K562 (cell line): ENCODE results near the gene ZC3H15. TPM values are rescaled to one million over a fixed set of nuclear protein-coding genes. Genes with fewer than 3 reads are reported as not detected.

Source experiments
- ATF7 ChIP-seq: fragments of 450-650 bp; IDR thresholded peaks from 2 replicates; pipeline ENCODE4 v1.7.1; 2014; ENCODE audit warnings: mild to moderate bottlenecking, moderate library complexity
- CBFA2T3 ChIP-seq: fragments of 450-650 bp; IDR thresholded peaks from 2 replicates; pipeline ENCODE4 v1.6.1; 2017
- CBX1 ChIP-seq: sonication (generic); IDR thresholded peaks from 2 replicates; pipeline ENCODE4 v1.6.1; 2016; ENCODE audit warnings: antibody characterized with exemption, low read depth, mild to moderate bottlenecking
- CC2D1A ChIP-seq: fragments of 450-650 bp; IDR thresholded peaks from 2 replicates; pipeline ENCODE4 v1.6.1; 2017; ENCODE audit warnings: mild to moderate bottlenecking
- CEBPB ChIP-seq: fragments of 450-650 bp; IDR thresholded peaks from 2 replicates; pipeline ENCODE4 v1.6.1; 2016; ENCODE audit warnings: missing genetic modification characterization, missing compliant biosample characterization
- MTA2 ChIP-seq: fragments of 450-650 bp; IDR thresholded peaks from 2 replicates; pipeline ENCODE4 v1.6.1; 2016; ENCODE audit warnings: low read depth
- PML ChIP-seq: IDR thresholded peaks from 2 replicates; pipeline ENCODE4 v1.6.1; 2012; ENCODE audit warnings: low read length, inconsistent platforms
- RNF2 ChIP-seq: sonication (generic); IDR thresholded peaks from 2 replicates; pipeline ENCODE4 v1.6.1; 2016
- SMARCC2 ChIP-seq: fragments of 450-650 bp; IDR thresholded peaks from 2 replicates; pipeline ENCODE4 v1.6.1; 2017; ENCODE audit warnings: antibody characterized with exemption, moderate library complexity, mild to moderate bottlenecking, low read depth
- TAL1 ChIP-seq: fragments of 450-650 bp; IDR thresholded peaks from 2 replicates; pipeline ENCODE4 v1.6.1; 2016; ENCODE audit warnings: mild to moderate bottlenecking
- TRIM28 ChIP-seq: fragments of 450-650 bp; IDR thresholded peaks from 2 replicates; pipeline ENCODE4 v1.6.1; 2017
- ZNF445 ChIP-seq: fragments of 250-450 bp; sonication (Bioruptor Pico); IDR thresholded peaks from 2 replicates; pipeline ENCODE4 v1.4.0; 2020; ENCODE audit warnings: low read depth, mild to moderate bottlenecking, moderate library complexity
- ZNF589 ChIP-seq: fragments of 200-800 bp; sonication (Bioruptor generic); IDR thresholded peaks from 2 replicates; pipeline ENCODE4 v1.6.1; 2016; ENCODE audit warnings: low read depth, missing genetic modification characterization, missing compliant biosample characterization
- polyA plus RNA-seq, 8 experiments: library from polyadenylated mRNA; depleted of rRNA in 4 of 8; stranded (reverse) in 5 of 8; unstranded in 3 of 8; fragments of >200 nt; fragmentation: Nextera tagmentation in 2 of 8; fragmentation: Illumina TruSeq in 1 of 8; extraction: Ambion mirVana in 2 of 8; extraction: Trizol in 1 of 8; gene quantifications; 2 replicates each; pipeline versions ENCODE4 v1.2.1 to v1.2.3, GENCODE V29; 2011 to 2014; ENCODE audit warnings: inconsistent platforms in 1 of 8, missing spikeins in 1 of 8
- total RNA-seq, 7 experiments: library from RNA; depleted of rRNA in 6 of 7; stranded (reverse); fragments of >200 nt in 6 of 7; fragmentation: Illumina TruSeq in 2 of 7; extraction: Trizol in 2 of 7; gene quantifications; 2 replicates each; pipeline versions ENCODE4 v1.2.1 to v1.2.3, GENCODE V29; 2011 to 2021; ENCODE audit warnings: low replicate concordance in 1 of 7
- TF ChIP-seq, protein P1 (sequence below), 2 experiments: fragments of 150-350 bp in 1 of 2; IDR thresholded peaks; 2 replicates each; pipeline ENCODE4 v1.6.1; 2012 to 2016; ENCODE audit warnings: low read depth in 2 of 2, low read length in 2 of 2, mild to moderate bottlenecking in 1 of 2, moderate library complexity in 1 of 2
- TF ChIP-seq, protein P2 (sequence below): IDR thresholded peaks from 2 replicates; pipeline ENCODE4 v1.6.1; 2014; ENCODE audit warnings: antibody characterized with exemption
- TF ChIP-seq, protein P3 (sequence below): sonication (generic); formaldehyde crosslinking; IDR thresholded peaks from 2 replicates; pipeline ENCODE4 v1.9.0; 2022; ENCODE audit warnings: mild to moderate bottlenecking, missing genetic modification reagents
- TF ChIP-seq, protein P4 (sequence below): sonication (generic); formaldehyde crosslinking; IDR thresholded peaks from 2 replicates; pipeline ENCODE4 v1.9.0; 2022; ENCODE audit warnings: mild to moderate bottlenecking, missing genetic modification reagents

ZC3H15 gene
- total and polyA plus RNA-seq, 9 of the 15 experiments (the other 6 are each of a cell fraction or from before 2014, with no cell fraction given) = 132 to 286 (median 189) TPM

DNA sequence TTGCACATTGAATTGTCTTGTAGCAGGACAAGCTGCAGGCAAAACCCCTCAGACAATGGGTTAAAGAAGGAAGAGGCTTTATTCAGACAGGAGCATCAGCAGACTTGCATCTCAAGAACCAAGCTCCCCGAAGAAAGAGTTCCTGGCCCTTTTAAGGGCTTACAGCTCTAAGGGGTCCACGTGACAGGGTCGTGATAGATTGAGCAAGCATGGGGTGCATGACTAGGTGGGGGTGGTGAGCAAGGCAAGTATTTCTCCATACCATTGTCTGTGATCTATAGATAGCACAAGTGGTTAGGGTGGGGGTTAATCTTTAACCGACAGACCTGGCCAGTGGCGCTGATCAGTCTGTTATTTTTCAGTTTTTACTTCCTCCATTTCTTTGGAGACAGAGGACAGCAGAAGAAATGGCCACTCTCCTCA, 46.4 kb upstream of the ZC3H15 start (continued):
- 0 out of 2 replicates have a peak, but pooled peaks have one; percentile 38 for TF ChIP-seq ZNF589 (CRISPR knock-in tag)
- TF ChIP-seq TRIM28 = peak; percentile 90
- TF ChIP-seq, protein P1, sequence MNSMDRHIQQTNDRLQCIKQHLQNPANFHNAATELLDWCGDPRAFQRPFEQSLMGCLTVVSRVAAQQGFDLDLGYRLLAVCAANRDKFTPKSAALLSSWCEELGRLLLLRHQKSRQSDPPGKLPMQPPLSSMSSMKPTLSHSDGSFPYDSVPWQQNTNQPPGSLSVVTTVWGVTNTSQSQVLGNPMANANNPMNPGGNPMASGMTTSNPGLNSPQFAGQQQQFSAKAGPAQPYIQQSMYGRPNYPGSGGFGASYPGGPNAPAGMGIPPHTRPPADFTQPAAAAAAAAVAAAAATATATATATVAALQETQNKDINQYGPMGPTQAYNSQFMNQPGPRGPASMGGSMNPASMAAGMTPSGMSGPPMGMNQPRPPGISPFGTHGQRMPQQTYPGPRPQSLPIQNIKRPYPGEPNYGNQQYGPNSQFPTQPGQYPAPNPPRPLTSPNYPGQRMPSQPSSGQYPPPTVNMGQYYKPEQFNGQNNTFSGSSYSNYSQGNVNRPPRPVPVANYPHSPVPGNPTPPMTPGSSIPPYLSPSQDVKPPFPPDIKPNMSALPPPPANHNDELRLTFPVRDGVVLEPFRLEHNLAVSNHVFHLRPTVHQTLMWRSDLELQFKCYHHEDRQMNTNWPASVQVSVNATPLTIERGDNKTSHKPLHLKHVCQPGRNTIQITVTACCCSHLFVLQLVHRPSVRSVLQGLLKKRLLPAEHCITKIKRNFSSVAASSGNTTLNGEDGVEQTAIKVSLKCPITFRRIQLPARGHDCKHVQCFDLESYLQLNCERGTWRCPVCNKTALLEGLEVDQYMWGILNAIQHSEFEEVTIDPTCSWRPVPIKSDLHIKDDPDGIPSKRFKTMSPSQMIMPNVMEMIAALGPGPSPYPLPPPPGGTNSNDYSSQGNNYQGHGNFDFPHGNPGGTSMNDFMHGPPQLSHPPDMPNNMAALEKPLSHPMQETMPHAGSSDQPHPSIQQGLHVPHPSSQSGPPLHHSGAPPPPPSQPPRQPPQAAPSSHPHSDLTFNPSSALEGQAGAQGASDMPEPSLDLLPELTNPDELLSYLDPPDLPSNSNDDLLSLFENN (IDR thresholded peaks at IDR 0.05; ENCODE audit: low read depth in 2 of 2, low read length in 2 of 2) = peak in 1 of 2 experiments; percentile 82; a peak in 1 of 4 replicates
- TF ChIP-seq RNF2 = peak; percentile 66
- TF ChIP-seq ATF7 = peak; percentile 14; the same call in 1 of the 2 replicates
- TF ChIP-seq MTA2 = peak; percentile 72
- TF ChIP-seq SMARCC2 = peak; percentile 53; the same call in 1 of the 2 replicates
- TF ChIP-seq, protein P2, sequence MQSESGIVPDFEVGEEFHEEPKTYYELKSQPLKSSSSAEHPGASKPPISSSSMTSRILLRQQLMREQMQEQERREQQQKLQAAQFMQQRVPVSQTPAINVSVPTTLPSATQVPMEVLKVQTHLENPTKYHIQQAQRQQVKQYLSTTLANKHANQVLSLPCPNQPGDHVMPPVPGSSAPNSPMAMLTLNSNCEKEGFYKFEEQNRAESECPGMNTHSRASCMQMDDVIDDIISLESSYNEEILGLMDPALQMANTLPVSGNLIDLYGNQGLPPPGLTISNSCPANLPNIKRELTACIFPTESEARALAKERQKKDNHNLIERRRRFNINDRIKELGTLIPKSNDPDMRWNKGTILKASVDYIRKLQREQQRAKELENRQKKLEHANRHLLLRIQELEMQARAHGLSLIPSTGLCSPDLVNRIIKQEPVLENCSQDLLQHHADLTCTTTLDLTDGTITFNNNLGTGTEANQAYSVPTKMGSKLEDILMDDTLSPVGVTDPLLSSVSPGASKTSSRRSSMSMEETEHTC = peak; percentile 92
- peak; percentile 97 for TF ChIP-seq CEBPB (tag)
- peak; percentile 92 for TF ChIP-seq CBFA2T3
- peak; percentile 62; the same call in 1 of the 2 replicates for TF ChIP-seq CC2D1A
- TF ChIP-seq, protein P3, sequence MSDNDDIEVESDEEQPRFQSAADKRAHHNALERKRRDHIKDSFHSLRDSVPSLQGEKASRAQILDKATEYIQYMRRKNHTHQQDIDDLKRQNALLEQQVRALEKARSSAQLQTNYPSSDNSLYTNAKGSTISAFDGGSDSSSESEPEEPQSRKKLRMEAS (CRISPR knock-in tag) = peak; percentile 54
- TF ChIP-seq TAL1 = peak; percentile 92
- TF ChIP-seq, protein P4, sequence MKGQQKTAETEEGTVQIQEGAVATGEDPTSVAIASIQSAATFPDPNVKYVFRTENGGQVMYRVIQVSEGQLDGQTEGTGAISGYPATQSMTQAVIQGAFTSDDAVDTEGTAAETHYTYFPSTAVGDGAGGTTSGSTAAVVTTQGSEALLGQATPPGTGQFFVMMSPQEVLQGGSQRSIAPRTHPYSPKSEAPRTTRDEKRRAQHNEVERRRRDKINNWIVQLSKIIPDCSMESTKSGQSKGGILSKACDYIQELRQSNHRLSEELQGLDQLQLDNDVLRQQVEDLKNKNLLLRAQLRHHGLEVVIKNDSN = peak; percentile 93
- TF ChIP-seq PML = peak; percentile 79
- TF ChIP-seq ZNF445 = 0 out of 2 replicates have a peak, but pooled peaks have one; percentile 19
- peak; percentile 74 for TF ChIP-seq CBX1
- TF ChIP-seq, all 486 proteins: peak for 75; not testable (repeated sequence) for 411
